WTC11 (cell line): Measurements from ENCODE around the gene TMEM238. TPM values are rescaled to one million over a fixed set of nuclear protein-coding genes. Genes with fewer than 3 reads are reported as not detected.

Experiments
- ATAC-seq: fragments of 200-7000 bp; cut with Tn5 transposase; 2 replicates; pipeline ENCODE4 v1.10.0; 2021; ENCODE audit warnings: mild to moderate bottlenecking, moderate library complexity
- CTCF ChIA-PET: fragments of 300-600 bp; sonication (Branson Sonifier 250); formaldehyde crosslinking; loops from one replicate; lab custom pipeline; 2021; ENCODE audit warnings: antibody characterized with exemption; lab: Charles Lee
- POLR2A ChIA-PET: fragments of 350-600 bp; sonication (Branson Sonifier 250); formaldehyde crosslinking; loops from one replicate; lab custom pipeline; 2021; ENCODE audit warnings: antibody characterized with exemption; lab: Charles Lee
- DNase-seq: peaks from one replicate; pipeline ENCODE4 v3.0.0; 2021; ENCODE audit warnings: low spot score
- H3K27ac Mint-ChIP-seq: 2 replicates; pipeline ENCODE4 v1.8.0; 2021; ENCODE audit warnings: mixed read lengths
- H3K27me3 Mint-ChIP-seq: 2 replicates; pipeline ENCODE4 v1.8.0; 2021; ENCODE audit warnings: low read depth, mild to moderate bottlenecking, moderate library complexity, mixed read lengths
- H3K36me3 Mint-ChIP-seq: 2 replicates; pipeline ENCODE4 v1.8.0; 2021; ENCODE audit warnings: mixed read lengths
- H3K4me1 Mint-ChIP-seq: 2 replicates; pipeline ENCODE4 v1.8.0; 2022; ENCODE audit warnings: mixed read lengths
- H3K4me3 Mint-ChIP-seq: 2 replicates; pipeline ENCODE4 v1.8.0; 2021; ENCODE audit warnings: mild to moderate bottlenecking, moderate library complexity, mixed read lengths
- H3K9me3 Mint-ChIP-seq: 2 replicates; pipeline ENCODE4 v1.8.0; 2021; ENCODE audit warnings: mixed read lengths
- FOXJ3 ChIP-seq: sonication (generic); formaldehyde crosslinking; IDR thresholded peaks from 2 replicates; pipeline ENCODE4 v1.9.0; 2021; ENCODE audit warnings: missing genetic modification reagents, mild to moderate bottlenecking, borderline replicate concordance
- FOXP1 ChIP-seq: sonication (generic); formaldehyde crosslinking; IDR thresholded peaks from 2 replicates; pipeline ENCODE4 v1.8.0; 2022; ENCODE audit warnings: missing genetic modification reagents, mild to moderate bottlenecking, moderate library complexity, borderline replicate concordance
- JUN ChIP-seq: sonication (generic); formaldehyde crosslinking; IDR thresholded peaks from 2 replicates; pipeline ENCODE4 v1.8.0; 2023; ENCODE audit warnings: mild to moderate bottlenecking, missing genetic modification reagents
- NR3C1 ChIP-seq: sonication (generic); formaldehyde crosslinking; conservative IDR thresholded peaks from 2 replicates; pipeline ENCODE4 v1.8.1; 2023; ENCODE audit warnings: low read depth, mild to moderate bottlenecking, missing genetic modification reagents
- OVOL2 ChIP-seq: fragments of 250-450 bp; sonication (Bioruptor Pico); IDR thresholded peaks from 2 replicates; pipeline ENCODE4 v1.9.0; 2021; ENCODE audit warnings: mild to moderate bottlenecking, borderline replicate concordance
- PREB ChIP-seq: sonication (generic); formaldehyde crosslinking; IDR thresholded peaks from 2 replicates; pipeline ENCODE4 v1.8.1; 2022; ENCODE audit warnings: mild to moderate bottlenecking, missing genetic modification reagents, moderate library complexity, borderline replicate concordance
- ZNF219 ChIP-seq: sonication (generic); formaldehyde crosslinking; IDR thresholded peaks from 2 replicates; pipeline ENCODE4 v1.8.0; 2023; ENCODE audit warnings: missing genetic modification reagents, mild to moderate bottlenecking, borderline replicate concordance
- ZNF232 ChIP-seq: sonication (generic); formaldehyde crosslinking; IDR thresholded peaks from 2 replicates; pipeline ENCODE4 v1.8.0; 2022; ENCODE audit warnings: mild to moderate bottlenecking, missing genetic modification reagents
- ZNF281 ChIP-seq: sonication (generic); formaldehyde crosslinking; IDR thresholded peaks from 2 replicates; pipeline ENCODE4 v1.8.0; 2023; ENCODE audit warnings: mild to moderate bottlenecking, missing genetic modification reagents
- ZNF671 ChIP-seq: fragments of 250-450 bp; sonication (Bioruptor Pico); IDR thresholded peaks from 2 replicates; pipeline ENCODE4 v1.8.0; 2021; ENCODE audit warnings: mild to moderate bottlenecking
- ZSCAN18 ChIP-seq: fragments of 250-450 bp; sonication (Bioruptor Pico); IDR thresholded peaks from 2 replicates; pipeline ENCODE4 v2.1.2; 2022; ENCODE audit warnings: mild to moderate bottlenecking, moderate library complexity
- total RNA-seq: library from RNA; stranded (reverse); gene quantifications from 3 replicates; pipeline ENCODE4 v1.2.3, GENCODE V29; 2021
- TF ChIP-seq, protein P1 (sequence below): fragments of 250-450 bp; sonication (Bioruptor Pico); IDR thresholded peaks from 2 replicates; pipeline ENCODE4 v1.8.0; 2021; ENCODE audit warnings: mild to moderate bottlenecking
- TF ChIP-seq, protein P2 (sequence below): sonication (generic); formaldehyde crosslinking; IDR thresholded peaks from 2 replicates; pipeline ENCODE4 v1.8.1; 2022; ENCODE audit warnings: low read depth, mild to moderate bottlenecking, moderate library complexity, missing genetic modification reagents, borderline replicate concordance
- TF ChIP-seq, protein P3 (sequence below): sonication (generic); formaldehyde crosslinking; IDR thresholded peaks from 2 replicates; pipeline ENCODE4 v1.8.1; 2022; ENCODE audit warnings: mild to moderate bottlenecking, moderate library complexity, missing genetic modification reagents

The TMEM238 gene
- total RNA-seq, 1 experiment from 2014 or later, result 8.3 TPM

DNA sequence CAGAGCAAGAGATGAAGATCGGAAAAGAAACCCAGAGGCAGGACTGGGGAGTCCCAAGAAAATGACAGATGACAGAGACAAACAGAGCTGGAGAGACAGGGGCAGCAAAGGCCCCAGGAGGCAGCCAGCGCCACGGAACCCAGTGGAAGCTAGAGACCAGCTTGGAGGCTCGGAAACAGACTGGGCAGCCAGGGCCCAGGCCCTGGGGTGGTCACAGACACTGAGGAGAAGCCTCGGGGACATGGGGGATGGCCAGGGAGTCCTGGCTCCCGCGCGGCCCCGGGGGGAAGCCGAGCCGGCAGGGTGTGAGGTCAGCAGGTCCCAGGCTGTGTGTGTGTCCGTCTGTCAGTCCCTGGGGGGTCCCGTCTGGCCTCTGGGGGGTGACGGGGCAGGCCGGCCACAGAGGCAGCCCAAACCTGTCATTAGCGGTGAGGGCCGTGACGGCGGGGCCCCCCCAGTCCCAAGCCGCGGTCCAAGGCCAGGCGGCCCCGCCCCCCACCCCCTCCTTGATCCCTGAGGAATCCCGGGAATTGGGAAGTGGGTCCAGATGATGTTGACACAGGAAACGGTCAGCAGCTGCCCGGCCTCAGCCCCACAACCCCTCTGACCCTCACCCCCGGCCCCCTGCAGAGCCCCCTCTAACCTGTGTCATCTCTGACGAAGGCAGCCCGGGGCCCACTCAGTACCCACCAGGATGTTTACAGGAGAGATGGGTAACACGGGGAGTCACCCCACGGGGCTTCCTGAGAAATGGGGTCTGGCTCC lies 9.9 kb downstream of the TMEM238 start:
- POLR2A ChIA-PET, result interaction anchor here (1.5 kb wide), 1 partner anchor 25 kb away, joined by 15 read pairs; no protein-coding TSS in a partner anchor
- no peak for DNase-seq
- TF ChIP-seq OVOL2 (no peak), PREB (CRISPR knock-in tag) (no peak), JUN (no peak), ZNF671 (CRISPR knock-in tag) (no peak), ZSCAN18 (no peak), NR3C1 (CRISPR knock-in tag) (no peak), ZNF232 (CRISPR knock-in tag) (no peak), ZNF281 (no peak), ZNF219 (CRISPR knock-in tag) (no peak), FOXP1 (CRISPR knock-in tag) (no peak), FOXJ3 (CRISPR knock-in tag) (no peak)
- TF ChIP-seq, protein P1, sequence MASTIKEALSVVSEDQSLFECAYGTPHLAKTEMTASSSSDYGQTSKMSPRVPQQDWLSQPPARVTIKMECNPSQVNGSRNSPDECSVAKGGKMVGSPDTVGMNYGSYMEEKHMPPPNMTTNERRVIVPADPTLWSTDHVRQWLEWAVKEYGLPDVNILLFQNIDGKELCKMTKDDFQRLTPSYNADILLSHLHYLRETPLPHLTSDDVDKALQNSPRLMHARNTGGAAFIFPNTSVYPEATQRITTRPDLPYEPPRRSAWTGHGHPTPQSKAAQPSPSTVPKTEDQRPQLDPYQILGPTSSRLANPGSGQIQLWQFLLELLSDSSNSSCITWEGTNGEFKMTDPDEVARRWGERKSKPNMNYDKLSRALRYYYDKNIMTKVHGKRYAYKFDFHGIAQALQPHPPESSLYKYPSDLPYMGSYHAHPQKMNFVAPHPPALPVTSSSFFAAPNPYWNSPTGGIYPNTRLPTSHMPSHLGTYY (CRISPR knock-in tag), result no peak
- TF ChIP-seq, protein P2, sequence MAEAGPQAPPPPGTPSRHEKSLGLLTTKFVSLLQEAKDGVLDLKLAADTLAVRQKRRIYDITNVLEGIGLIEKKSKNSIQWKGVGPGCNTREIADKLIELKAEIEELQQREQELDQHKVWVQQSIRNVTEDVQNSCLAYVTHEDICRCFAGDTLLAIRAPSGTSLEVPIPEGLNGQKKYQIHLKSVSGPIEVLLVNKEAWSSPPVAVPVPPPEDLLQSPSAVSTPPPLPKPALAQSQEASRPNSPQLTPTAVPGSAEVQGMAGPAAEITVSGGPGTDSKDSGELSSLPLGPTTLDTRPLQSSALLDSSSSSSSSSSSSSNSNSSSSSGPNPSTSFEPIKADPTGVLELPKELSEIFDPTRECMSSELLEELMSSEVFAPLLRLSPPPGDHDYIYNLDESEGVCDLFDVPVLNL (CRISPR knock-in tag), result no peak
- TF ChIP-seq, protein P3, sequence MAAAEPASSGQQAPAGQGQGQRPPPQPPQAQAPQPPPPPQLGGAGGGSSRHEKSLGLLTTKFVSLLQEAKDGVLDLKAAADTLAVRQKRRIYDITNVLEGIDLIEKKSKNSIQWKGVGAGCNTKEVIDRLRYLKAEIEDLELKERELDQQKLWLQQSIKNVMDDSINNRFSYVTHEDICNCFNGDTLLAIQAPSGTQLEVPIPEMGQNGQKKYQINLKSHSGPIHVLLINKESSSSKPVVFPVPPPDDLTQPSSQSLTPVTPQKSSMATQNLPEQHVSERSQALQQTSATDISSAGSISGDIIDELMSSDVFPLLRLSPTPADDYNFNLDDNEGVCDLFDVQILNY, result no peak
- Mint-ChIP-seq H3K36me3 (no peaks in the 10 kb centered on the region), H3K9me3 (no peaks in the 10 kb centered on the region), H3K4me1 (peaks cover 47% of the 10 kb centered on the region), H3K4me3 (peak overlapping the region; percentile 57), H3K27me3 (peaks cover 63% of the 10 kb centered on the region), H3K27ac (0 out of 2 replicates have a peak overlapping the region, but pooled peaks have one; percentile 8)
- CTCF ChIA-PET, result no interaction called here
- no peak for ATAC-seq
